ENCODE data around the gene TEX11. TPM values are rescaled to one million over a fixed set of nuclear protein-coding genes. Genes with fewer than 3 reads are reported as not detected.
"Not testable (repeated sequence)": the region's sequence is repeated elsewhere in the genome, so short reads cannot be mapped to it uniquely, and the experiment has no call there.

The TEX11 gene
- total RNA-seq, 1 experiment from 2014 or later: not detected

- in situ Hi-C loops (cut with HindIII; ENCODE audit: low pct_unique_long_range_greater_than_20kb, low sequenced_read_pairs): no loop called here
Observed at GRCh38 chrX:70527610-70528345, 380.7 kb downstream of the TEX11 start.

DNA sequence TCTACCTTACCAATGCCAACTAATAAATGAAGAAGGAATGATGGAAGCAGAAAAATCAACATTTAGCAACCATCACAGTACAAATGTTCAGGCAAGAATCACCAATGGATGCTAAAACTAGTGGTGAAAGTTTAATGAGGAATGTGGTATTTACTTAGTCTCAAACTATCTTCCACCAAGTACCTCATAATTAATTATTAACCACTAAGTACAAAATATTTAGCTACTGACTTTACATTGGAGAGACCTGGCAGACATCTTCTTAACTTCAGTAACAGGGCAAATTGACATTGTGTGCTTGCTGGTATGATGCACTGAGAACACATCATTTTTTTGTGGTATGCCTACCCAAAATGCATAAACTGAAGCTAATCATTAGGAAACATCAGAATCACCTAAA, 381.5 kb downstream of the TEX11 start:
- no peak for DNase-seq (ENCODE audit: low read depth)
- in situ Hi-C loops (cut with HindIII; ENCODE audit: low pct_unique_long_range_greater_than_20kb, low sequenced_read_pairs): no loop called here

More at GRCh38 chrX:70527610-70528345, 380.7 kb downstream of the TEX11 start:
- no peak for DNase-seq (ENCODE audit: low read depth)

DNA sequence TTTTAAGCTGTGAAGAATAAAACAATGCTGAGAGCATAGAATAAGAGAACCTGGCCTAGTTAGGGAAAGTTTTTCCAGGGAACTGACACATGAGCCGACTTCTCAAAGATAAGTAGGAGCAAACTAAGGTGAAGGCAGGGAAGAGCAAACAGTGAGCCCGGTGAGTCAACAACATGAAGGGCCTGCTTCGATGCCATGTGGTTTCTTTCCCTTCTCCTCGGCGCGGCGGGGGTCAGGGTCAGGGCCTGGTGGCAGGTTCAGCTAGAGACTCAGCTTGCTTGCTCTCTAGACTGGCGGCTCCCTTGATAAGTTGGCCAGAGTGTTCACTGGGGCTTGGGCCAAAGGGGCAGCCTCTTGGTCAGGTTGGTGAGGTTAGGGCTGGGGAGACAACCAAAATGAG, 382.8 kb downstream of the TEX11 start:
- no peak for DNase-seq (ENCODE audit: low read depth)
- in situ Hi-C loops (cut with HindIII; ENCODE audit: low pct_unique_long_range_greater_than_20kb, low sequenced_read_pairs): no loop called here

GRCh38 chrX:70515692-70516091, 392.8 kb downstream of the TEX11 start:
- DNase-seq (ENCODE audit: low read depth); in situ Hi-C loops (cut with HindIII; ENCODE audit: low pct_unique_long_range_greater_than_20kb, low sequenced_read_pairs): not testable (repeated sequence)

- DNase-seq (ENCODE audit: low read depth); in situ Hi-C loops (cut with HindIII; ENCODE audit: low pct_unique_long_range_greater_than_20kb, low sequenced_read_pairs): not testable (repeated sequence)
Observed at GRCh38 chrX:70515270-70515669, 393.2 kb downstream of the TEX11 start.

GRCh38 chrX:70509078-70509477, 399.4 kb downstream of the TEX11 start:
- no peak for DNase-seq (ENCODE audit: low read depth)
- in situ Hi-C loops (cut with HindIII; ENCODE audit: low pct_unique_long_range_greater_than_20kb, low sequenced_read_pairs): no loop called here

DNA sequence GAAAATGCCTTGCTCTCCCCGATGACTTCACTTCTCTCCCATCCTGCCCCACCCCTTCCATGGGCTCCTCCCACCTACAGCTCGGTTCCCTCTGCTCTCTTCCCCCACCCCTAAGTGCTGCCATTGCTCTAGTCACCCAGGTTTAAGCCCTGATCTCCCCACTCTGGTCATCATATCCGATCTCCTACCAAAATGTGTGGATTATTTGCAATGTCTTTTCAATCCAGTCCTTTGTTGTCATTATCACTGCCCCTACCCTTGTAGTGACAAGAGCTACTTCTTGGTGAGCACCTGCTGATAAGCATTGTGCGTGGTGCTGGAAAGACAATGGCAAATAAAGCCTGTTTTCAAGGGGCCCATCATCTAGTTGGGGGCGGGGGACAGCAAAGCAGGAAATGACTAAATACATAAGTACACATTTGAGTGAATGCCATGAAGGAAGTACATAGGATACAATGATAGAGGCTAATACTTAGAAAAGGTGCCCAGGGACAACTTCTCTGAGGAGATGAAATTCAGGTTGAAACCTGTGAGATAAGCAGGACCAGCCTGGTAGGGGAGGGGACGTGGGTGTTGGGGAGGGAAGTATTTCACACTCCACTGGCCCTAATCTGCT, 400.1 kb downstream of the TEX11 start:
- in situ Hi-C loops (cut with HindIII; ENCODE audit: low pct_unique_long_range_greater_than_20kb, low sequenced_read_pairs): no loop called here
- no peak for DNase-seq (ENCODE audit: low read depth)

GRCh38 chrX:70505451-70505841, 403.1 kb downstream of the TEX11 start:
- in situ Hi-C loops (cut with HindIII; ENCODE audit: low pct_unique_long_range_greater_than_20kb, low sequenced_read_pairs): no loop called here
- no peak for DNase-seq (ENCODE audit: low read depth)

DNA sequence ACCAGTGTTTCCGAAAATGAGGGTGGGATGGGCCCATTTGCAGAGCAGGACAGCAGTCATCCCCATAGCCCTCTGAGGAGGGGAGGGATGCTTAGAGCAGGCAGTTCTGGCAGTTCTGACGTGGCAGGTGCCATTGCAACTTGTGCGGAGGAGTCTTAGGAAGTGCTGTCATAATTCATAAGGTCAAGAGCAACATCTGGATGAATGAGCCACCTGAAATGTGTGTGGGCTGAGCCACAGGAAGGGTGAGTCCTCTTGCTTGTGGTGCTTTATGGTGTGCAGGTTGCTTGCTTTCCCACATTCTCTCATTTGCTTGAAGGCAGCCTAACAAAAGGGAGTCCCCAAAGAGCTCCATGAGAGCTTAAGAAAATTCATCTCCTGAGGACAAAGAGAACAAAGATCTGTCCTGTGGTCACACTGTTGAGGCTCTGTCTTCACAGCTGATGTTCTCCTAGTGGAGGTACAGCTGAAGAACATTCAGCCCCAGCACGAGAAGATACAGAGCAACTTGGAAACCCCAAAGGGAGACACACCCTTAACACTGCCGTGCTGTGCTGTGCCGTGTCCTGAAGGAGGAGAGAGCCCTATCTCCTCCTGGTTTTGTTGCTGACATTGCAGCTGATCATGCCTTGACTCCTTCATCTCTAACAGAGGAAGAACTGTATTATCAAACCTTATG, 403.6 kb downstream of the TEX11 start:
- in situ Hi-C loops (cut with HindIII; ENCODE audit: low pct_unique_long_range_greater_than_20kb, low sequenced_read_pairs): no loop called here
- DNase-seq (ENCODE audit: low read depth): no peak

GRCh38 chrX:70500826-70501225, 407.7 kb downstream of the TEX11 start:
- in situ Hi-C loops (cut with HindIII; ENCODE audit: low pct_unique_long_range_greater_than_20kb, low sequenced_read_pairs): no loop called here
- no peak for DNase-seq (ENCODE audit: low read depth)

GRCh38 chrX:70498129-70498528, 410.4 kb downstream of the TEX11 start:
- in situ Hi-C loops (cut with HindIII; ENCODE audit: low pct_unique_long_range_greater_than_20kb, low sequenced_read_pairs): no loop called here

GRCh38 chrX:70497026-70497425, 411.5 kb downstream of the TEX11 start:
- in situ Hi-C loops (cut with HindIII; ENCODE audit: low pct_unique_long_range_greater_than_20kb, low sequenced_read_pairs): no loop called here
- DNase-seq (ENCODE audit: low read depth): no peak

More at GRCh38 chrX:70498129-70498528, 410.4 kb downstream of the TEX11 start:
- no peak for DNase-seq (ENCODE audit: low read depth)

GRCh38 chrX:70496491-70496890, 412.0 kb downstream of the TEX11 start:
- no peak for DNase-seq (ENCODE audit: low read depth)
- in situ Hi-C loops (cut with HindIII; ENCODE audit: low pct_unique_long_range_greater_than_20kb, low sequenced_read_pairs): no loop called here

GRCh38 chrX:70494441-70494840, 414.1 kb downstream of the TEX11 start:
- DNase-seq (ENCODE audit: low read depth): no peak
- in situ Hi-C loops (cut with HindIII; ENCODE audit: low pct_unique_long_range_greater_than_20kb, low sequenced_read_pairs): no loop called here

- in situ Hi-C loops (cut with HindIII; ENCODE audit: low pct_unique_long_range_greater_than_20kb, low sequenced_read_pairs): no loop called here
- no peak for DNase-seq (ENCODE audit: low read depth)
Observed at GRCh38 chrX:70488856-70489255, 419.7 kb downstream of the TEX11 start.

DNA sequence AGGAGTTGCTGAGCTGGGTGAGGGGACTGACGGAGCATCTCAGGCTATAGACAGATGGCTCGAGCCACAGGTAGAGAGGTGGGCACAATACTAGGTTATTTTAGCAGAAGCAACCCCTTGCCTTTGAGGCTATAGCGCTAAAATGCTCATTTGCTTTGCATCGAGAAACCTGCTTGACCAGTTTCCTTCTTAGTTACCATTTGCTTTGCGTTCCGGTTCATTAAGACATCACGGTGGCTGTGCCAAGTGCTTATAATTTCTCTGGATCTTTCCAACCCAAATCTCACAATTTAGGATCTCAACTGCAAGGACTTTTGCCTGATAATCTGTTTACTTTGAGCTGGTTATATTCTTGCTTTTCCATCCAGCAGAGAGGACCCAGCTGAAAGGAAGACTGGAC, 423.0 kb downstream of the TEX11 start:
- in situ Hi-C loops (cut with HindIII; ENCODE audit: low pct_unique_long_range_greater_than_20kb, low sequenced_read_pairs): no loop called here
- no peak for DNase-seq (ENCODE audit: low read depth)

DNA sequence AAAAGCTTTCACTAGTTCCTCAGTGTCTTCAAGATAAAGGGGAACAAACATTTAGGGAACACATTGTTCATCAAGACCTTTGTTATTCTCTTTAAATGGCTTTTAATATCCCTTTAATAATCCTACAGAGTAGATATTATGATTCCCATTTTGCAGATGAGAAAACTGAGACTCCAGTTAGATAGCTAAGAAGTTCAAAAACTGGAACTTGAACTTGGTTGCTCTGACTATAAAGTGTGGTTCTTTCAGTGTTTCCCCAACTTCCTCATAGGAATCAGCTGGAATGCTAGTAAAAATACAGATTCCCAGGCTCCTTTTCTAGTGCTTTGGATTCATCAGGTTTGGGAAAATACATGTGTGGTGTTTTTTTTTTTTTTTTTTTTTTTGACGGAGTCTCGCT, 426.2 kb downstream of the TEX11 start:
- DNase-seq (ENCODE audit: low read depth): no peak
- in situ Hi-C loops (cut with HindIII; ENCODE audit: low pct_unique_long_range_greater_than_20kb, low sequenced_read_pairs): no loop called here

DNA sequence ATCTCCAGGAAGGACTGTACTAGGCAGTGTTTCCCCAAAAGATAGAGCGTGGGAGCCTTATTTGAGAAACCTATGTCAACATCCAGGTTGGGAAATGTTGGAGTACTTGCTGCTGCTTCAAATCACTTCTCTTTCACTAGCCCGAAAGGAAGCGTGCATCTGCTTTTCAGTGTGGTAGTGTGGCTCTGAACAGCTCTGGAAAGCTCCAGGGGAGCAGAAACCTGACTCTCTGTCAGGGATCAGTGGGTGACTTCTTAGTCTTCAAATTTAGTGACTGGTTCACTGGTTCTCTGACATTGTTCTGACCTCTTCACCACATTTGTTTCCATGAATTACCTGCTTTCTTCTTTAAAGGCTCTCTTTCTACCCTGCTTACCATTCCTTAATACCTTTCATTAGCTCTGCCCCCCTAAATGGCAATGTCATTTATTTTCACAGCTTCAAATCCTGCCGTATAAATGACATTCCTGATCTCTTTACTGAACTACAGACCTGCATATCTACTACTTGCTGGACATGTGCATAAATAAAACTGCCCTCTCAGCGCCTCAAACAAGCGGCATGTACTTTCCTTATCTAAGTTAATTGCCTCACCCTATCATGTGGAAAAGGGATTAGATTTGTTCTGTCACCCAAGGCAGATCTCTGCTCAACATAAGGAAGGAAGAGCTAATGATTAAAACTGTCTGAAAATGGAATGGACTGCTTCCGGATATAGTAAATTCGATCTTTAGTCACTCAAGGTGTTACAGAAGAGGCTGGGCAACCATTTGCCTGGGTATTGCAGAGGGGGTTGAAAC, 426.8 kb downstream of the TEX11 start:
- DNase-seq (ENCODE audit: low read depth): peak; percentile 42
- in situ Hi-C loops (cut with HindIII; ENCODE audit: low pct_unique_long_range_greater_than_20kb, low sequenced_read_pairs): no loop called here

- DNase-seq (ENCODE audit: low read depth): no peak
- in situ Hi-C loops (cut with HindIII; ENCODE audit: low pct_unique_long_range_greater_than_20kb, low sequenced_read_pairs): no loop called here
Observed at GRCh38 chrX:70480660-70481018, 427.9 kb downstream of the TEX11 start.
